ENCODE measurements around the gene TTC1. TPM values are rescaled to one million over a fixed set of nuclear protein-coding genes. Genes with fewer than 3 reads are reported as not detected.
"Not testable (repeated sequence)": the region's sequence is repeated elsewhere in the genome, so short reads cannot be mapped to it uniquely, and the experiment has no call there.

Gene TTC1
- polyA plus RNA-seq, 1 donor: 45.3 TPM

DNA sequence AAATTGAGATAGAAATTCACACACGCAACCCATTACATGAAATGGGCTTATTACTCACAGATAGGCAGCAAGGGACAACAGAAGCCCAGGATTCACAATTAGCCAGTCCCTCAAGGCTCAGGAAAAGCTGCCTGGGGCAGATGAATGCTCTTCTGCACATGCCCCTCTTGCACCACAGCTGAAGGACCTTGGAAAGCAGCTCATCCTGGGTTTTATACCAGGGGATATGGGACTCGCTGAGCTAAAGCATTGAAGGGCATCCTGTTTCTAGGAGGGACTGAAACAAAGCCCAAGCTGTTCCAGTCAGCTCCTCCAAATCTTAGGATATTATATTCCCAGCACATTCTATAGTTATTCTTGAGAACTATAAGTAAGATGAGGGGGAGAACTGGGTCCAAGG, 15.7 kb upstream of the TTC1 start:
- Histone ChIP-seq H3K4me1 (ENCODE audit: control insufficient read depth, insufficient read depth, low read length) (no peaks in the 10 kb centered on the region), H3K27me3 (ENCODE audit: control insufficient read depth, insufficient read depth, low read length) (peaks cover 9% of the 10 kb centered on the region), H3K9me3 (ENCODE audit: control insufficient read depth, low read depth, low read length) (no peaks in the 10 kb centered on the region), H3K36me3 (ENCODE audit: control insufficient read depth, insufficient read depth, low read length) (no peaks in the 10 kb centered on the region), H3K4me3 (ENCODE audit: low read length) (no peak overlapping the region), H3K27ac (ENCODE audit: low read length) (no peak overlapping the region)
- DNase-seq: no peak
- no CpG with 5 or more reads among the region's 2 CpGs for WGBS (ENCODE audit: insufficient coverage, low lambda C conversion rate)

GRCh38 chr5:159995907-159996306, 13.0 kb upstream of the TTC1 start:
- Histone ChIP-seq H3K4me3 (ENCODE audit: low read length) (no peak overlapping the region), H3K4me1 (ENCODE audit: control insufficient read depth, insufficient read depth, low read length) (no peaks in the 10 kb centered on the region), H3K27me3 (ENCODE audit: control insufficient read depth, insufficient read depth, low read length) (peaks cover 10% of the 10 kb centered on the region), H3K36me3 (ENCODE audit: control insufficient read depth, insufficient read depth, low read length) (no peaks in the 10 kb centered on the region), H3K27ac (ENCODE audit: low read length) (no peak overlapping the region), H3K9me3 (ENCODE audit: control insufficient read depth, low read depth, low read length) (no peaks in the 10 kb centered on the region)
- no CpG with 5 or more reads among the region's 3 CpGs for WGBS (ENCODE audit: insufficient coverage, low lambda C conversion rate)
- DNase-seq: no peak

- H3K4me3 ChIP-seq (ENCODE audit: low read length): no peak overlapping the region
- H3K27me3 ChIP-seq (ENCODE audit: control insufficient read depth, insufficient read depth, low read length): peaks cover 2% of the 10 kb centered on the region
- no peaks in the 10 kb centered on the region for H3K9me3 ChIP-seq (ENCODE audit: control insufficient read depth, low read depth, low read length)
- H3K27ac ChIP-seq (ENCODE audit: low read length): no peak overlapping the region
- DNase-seq: no peak
- WGBS (ENCODE audit: insufficient coverage, low lambda C conversion rate): no CpG with 5 or more reads among the region's 3 CpGs
- no peaks in the 10 kb centered on the region for H3K4me1 ChIP-seq (ENCODE audit: control insufficient read depth, insufficient read depth, low read length)
- no peaks in the 10 kb centered on the region for H3K36me3 ChIP-seq (ENCODE audit: control insufficient read depth, insufficient read depth, low read length)
Measured at GRCh38 chr5:160001457-160001856, 7.5 kb upstream of the TTC1 start.

DNA sequence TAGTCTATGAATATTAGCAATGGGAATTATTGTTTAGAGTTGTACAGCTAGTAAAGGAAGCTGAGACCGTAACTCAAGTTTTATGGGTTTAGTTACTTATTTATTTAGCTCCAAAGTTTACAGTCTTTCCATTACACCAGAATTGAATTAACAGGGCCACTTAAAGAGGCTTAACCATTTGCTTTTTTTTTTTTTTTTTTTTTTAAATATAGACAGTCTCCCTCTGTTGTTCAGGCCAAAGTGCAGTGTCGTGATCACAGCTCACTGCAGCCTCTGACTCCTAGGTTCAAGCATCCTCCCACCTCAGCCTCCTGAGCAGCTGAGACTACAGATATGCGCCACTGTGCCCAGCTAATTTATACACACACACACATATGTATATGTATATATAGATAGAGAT, 1.4 kb upstream of the TTC1 start:
- 40% methylated on average over 1 of the region's 3 CpGs for WGBS (ENCODE audit: insufficient coverage, low lambda C conversion rate)
- H3K27ac ChIP-seq (ENCODE audit: low read length): no peak overlapping the region
- peak; percentile 55 to 56 for DNase-seq
- peaks cover 16% of the 10 kb centered on the region for H3K4me1 ChIP-seq (ENCODE audit: control insufficient read depth, insufficient read depth, low read length)
- no peaks in the 10 kb centered on the region for H3K27me3 ChIP-seq (ENCODE audit: control insufficient read depth, insufficient read depth, low read length)
- no peaks in the 10 kb centered on the region for H3K9me3 ChIP-seq (ENCODE audit: control insufficient read depth, low read depth, low read length)
- H3K36me3 ChIP-seq (ENCODE audit: control insufficient read depth, insufficient read depth, low read length): peaks cover 3% of the 10 kb centered on the region
- H3K4me3 ChIP-seq (ENCODE audit: low read length): no peak overlapping the region

DNA sequence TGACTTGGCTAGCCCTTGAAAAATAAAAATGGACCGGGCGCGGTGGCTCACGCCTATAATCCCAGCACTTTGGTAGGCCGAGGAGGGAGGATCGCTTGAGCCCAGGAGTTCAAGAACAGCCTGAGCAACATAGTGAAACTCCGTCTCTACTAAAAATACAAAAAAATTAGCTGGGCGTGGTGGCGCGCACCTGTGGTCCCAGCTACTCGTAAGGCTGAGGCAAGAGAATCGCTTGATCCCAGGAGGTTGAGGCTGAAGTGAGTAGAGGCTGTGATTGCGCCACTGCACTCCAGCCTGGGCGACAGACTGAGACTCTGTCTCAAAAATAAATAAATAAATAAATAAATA, 436 bp upstream of the TTC1 start:
- not testable (repeated sequence) for H3K9me3 ChIP-seq (ENCODE audit: control insufficient read depth, low read depth, low read length); H3K36me3 ChIP-seq (ENCODE audit: control insufficient read depth, insufficient read depth, low read length); DNase-seq; H3K27me3 ChIP-seq (ENCODE audit: control insufficient read depth, insufficient read depth, low read length); H3K27ac ChIP-seq (ENCODE audit: low read length)
- WGBS (ENCODE audit: insufficient coverage, low lambda C conversion rate): 58% methylated on average over 5 of the region's 14 CpGs
- Histone ChIP-seq H3K4me1 (ENCODE audit: control insufficient read depth, insufficient read depth, low read length) (peaks cover 16% of the 10 kb centered on the region), H3K4me3 (ENCODE audit: low read length) (peak overlapping the region; percentile 90)

DNA sequence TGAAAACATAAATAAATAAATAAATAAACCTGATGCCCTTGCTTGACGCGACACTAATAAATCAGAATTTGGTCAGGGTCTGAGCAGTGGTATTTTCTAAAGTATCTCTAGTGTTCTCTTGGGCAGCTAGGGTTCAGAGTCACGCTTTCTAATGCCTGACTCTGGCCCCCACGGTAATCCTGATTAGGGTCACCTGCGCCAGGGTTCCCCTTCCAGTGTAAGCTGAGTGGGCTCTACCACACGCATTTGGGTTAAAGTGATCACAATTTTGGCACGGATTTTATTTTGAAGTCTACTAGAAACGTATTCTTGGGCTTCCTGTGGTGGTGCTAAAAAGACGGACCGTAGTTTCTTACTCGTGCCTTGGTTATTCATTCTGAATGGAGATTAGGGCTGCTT, 651 bp downstream of the TTC1 start:
- peak overlapping the region; percentile 90 for H3K4me3 ChIP-seq (ENCODE audit: low read length)
- H3K36me3 ChIP-seq (ENCODE audit: control insufficient read depth, insufficient read depth, low read length): peaks cover 11% of the 10 kb centered on the region
- no peak for DNase-seq
- no peaks in the 10 kb centered on the region for H3K9me3 ChIP-seq (ENCODE audit: control insufficient read depth, low read depth, low read length)
- H3K4me1 ChIP-seq (ENCODE audit: control insufficient read depth, insufficient read depth, low read length): peaks cover 16% of the 10 kb centered on the region
- no CpG with 5 or more reads among the region's 11 CpGs for WGBS (ENCODE audit: insufficient coverage, low lambda C conversion rate)
- no peaks in the 10 kb centered on the region for H3K27me3 ChIP-seq (ENCODE audit: control insufficient read depth, insufficient read depth, low read length)
- H3K27ac ChIP-seq (ENCODE audit: low read length): peak overlapping the region; percentile 87

DNA sequence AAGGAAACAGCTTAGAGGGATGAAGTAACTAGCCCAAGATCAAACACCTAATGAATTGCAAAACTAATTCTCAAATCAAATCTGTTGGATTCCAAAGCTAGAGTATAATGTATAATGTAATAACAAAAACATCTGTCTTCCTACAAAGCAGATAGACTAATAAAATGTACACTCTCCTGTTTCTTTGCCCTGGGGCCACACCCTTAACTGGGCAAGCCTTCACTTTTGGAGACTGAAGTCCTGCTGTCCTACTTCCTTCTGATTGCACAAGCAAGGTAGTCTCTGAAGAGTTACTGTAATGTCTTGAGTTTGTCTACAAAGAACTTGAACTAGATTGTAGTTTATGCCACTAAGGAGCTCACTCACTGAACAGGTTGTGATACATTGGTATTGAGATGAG, 2.5 kb downstream of the TTC1 start:
- Histone ChIP-seq H3K4me3 (ENCODE audit: low read length) (no peak overlapping the region), H3K27ac (ENCODE audit: low read length) (no peak overlapping the region), H3K36me3 (ENCODE audit: control insufficient read depth, insufficient read depth, low read length) (peaks cover 22% of the 10 kb centered on the region), H3K4me1 (ENCODE audit: control insufficient read depth, insufficient read depth, low read length) (peaks cover 16% of the 10 kb centered on the region), H3K9me3 (ENCODE audit: control insufficient read depth, low read depth, low read length) (no peaks in the 10 kb centered on the region), H3K27me3 (ENCODE audit: control insufficient read depth, insufficient read depth, low read length) (no peaks in the 10 kb centered on the region)
- no peak for DNase-seq

- Histone ChIP-seq H3K4me1 (ENCODE audit: control insufficient read depth, insufficient read depth, low read length) (peaks cover 11% of the 10 kb centered on the region), H3K36me3 (ENCODE audit: control insufficient read depth, insufficient read depth, low read length) (peaks cover 37% of the 10 kb centered on the region)
- H3K27ac ChIP-seq (ENCODE audit: low read length); H3K27me3 ChIP-seq (ENCODE audit: control insufficient read depth, insufficient read depth, low read length); H3K4me3 ChIP-seq (ENCODE audit: low read length); H3K9me3 ChIP-seq (ENCODE audit: control insufficient read depth, low read depth, low read length); DNase-seq: not testable (repeated sequence)
- 100% methylated on average over 1 of the region's 6 CpGs for WGBS (ENCODE audit: insufficient coverage, low lambda C conversion rate)
Measured at GRCh38 chr5:160014197-160014596, 5.3 kb downstream of the TTC1 start.

- WGBS (ENCODE audit: insufficient coverage, low lambda C conversion rate): 100% methylated on average over 1 of the region's 2 CpGs
- DNase-seq: no peak
- Histone ChIP-seq H3K36me3 (ENCODE audit: control insufficient read depth, insufficient read depth, low read length) (peaks cover 29% of the 10 kb centered on the region), H3K4me1 (ENCODE audit: control insufficient read depth, insufficient read depth, low read length) (no peaks in the 10 kb centered on the region), H3K9me3 (ENCODE audit: control insufficient read depth, low read depth, low read length) (no peaks in the 10 kb centered on the region), H3K27me3 (ENCODE audit: control insufficient read depth, insufficient read depth, low read length) (no peaks in the 10 kb centered on the region), H3K27ac (ENCODE audit: low read length) (no peak overlapping the region), H3K4me3 (ENCODE audit: low read length) (no peak overlapping the region)
Measured at GRCh38 chr5:160018945-160019625, 10.1 kb downstream of the TTC1 start.

DNA sequence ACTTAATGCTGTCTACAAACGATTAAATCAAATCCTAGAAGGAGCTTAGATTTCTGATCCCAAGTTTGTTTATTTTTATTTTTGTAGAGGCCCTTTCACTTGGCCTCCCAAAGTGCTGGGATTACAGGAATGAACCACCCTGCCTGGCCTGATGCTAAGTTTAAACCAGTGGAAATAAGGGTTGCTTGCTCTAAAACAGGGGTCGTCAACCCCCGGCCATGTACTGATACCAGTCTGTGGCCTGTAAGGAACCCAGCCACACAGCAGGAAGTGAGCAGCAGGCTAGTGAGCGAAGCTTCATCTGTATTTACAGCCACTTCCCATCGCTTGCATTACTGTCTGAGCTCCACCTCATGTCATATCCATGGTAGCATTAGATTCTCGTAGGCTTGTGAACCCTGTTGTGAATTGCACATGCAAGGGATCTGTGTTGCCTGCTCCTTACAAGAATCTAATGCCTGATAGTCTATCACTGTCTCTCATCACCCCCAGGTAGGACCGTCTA, 11.4 kb downstream of the TTC1 start:
- H3K36me3 ChIP-seq (ENCODE audit: control insufficient read depth, insufficient read depth, low read length): peaks cover 30% of the 10 kb centered on the region
- WGBS (ENCODE audit: insufficient coverage, low lambda C conversion rate): no CpG with 5 or more reads among the region's 7 CpGs

DNA sequence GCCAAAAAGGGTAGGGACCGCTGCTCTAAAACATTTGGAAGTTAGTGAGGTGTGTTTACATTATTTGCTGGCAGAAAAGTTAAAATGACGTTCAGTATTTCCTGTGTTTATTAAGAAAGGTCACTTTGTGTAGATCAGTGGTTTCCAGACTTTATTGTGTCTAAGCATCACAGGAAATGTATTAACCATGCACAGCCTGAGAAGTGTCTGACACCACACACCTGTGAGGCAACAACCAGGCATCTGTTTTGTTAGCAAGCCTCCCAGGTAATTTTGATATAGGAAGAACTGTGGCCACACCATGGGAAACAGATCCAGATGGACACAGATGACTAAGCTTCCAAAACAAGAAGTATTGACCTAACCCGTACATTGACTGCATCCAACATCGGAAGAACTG, 12.0 kb downstream of the TTC1 start:
- 100% methylated on average over 2 of the region's 4 CpGs for WGBS (ENCODE audit: insufficient coverage, low lambda C conversion rate)
- DNase-seq: peak in 1 of 2 donors; percentile 37
- Histone ChIP-seq H3K36me3 (ENCODE audit: control insufficient read depth, insufficient read depth, low read length) (peaks cover 30% of the 10 kb centered on the region), H3K27me3 (ENCODE audit: control insufficient read depth, insufficient read depth, low read length) (no peaks in the 10 kb centered on the region), H3K4me1 (ENCODE audit: control insufficient read depth, insufficient read depth, low read length) (no peaks in the 10 kb centered on the region), H3K9me3 (ENCODE audit: control insufficient read depth, low read depth, low read length) (no peaks in the 10 kb centered on the region), H3K27ac (ENCODE audit: low read length) (no peak overlapping the region), H3K4me3 (ENCODE audit: low read length) (no peak overlapping the region)

More for the DNA sequence above, 11.4 kb downstream of the TTC1 start:
- H3K4me1 ChIP-seq (ENCODE audit: control insufficient read depth, insufficient read depth, low read length): no peaks in the 10 kb centered on the region
- H3K4me3 ChIP-seq (ENCODE audit: low read length): no peak overlapping the region
- H3K27ac ChIP-seq (ENCODE audit: low read length): no peak overlapping the region
- H3K9me3 ChIP-seq (ENCODE audit: control insufficient read depth, low read depth, low read length): no peaks in the 10 kb centered on the region
- DNase-seq: no peak
- H3K27me3 ChIP-seq (ENCODE audit: control insufficient read depth, insufficient read depth, low read length): no peaks in the 10 kb centered on the region
